K562 (cell line): ENCODE measurements around the gene CAMK2N1. TPM values are rescaled to one million over a fixed set of nuclear protein-coding genes. Genes with fewer than 3 reads are reported as not detected.
A peak's percentile ranks its signal among the peaks of the same experiment; 100 is the strongest.

Source experiments
- ATAC-seq: fragments of 200-7000 bp; cut with Tn5 transposase; 3 replicates; pipeline ENCODE4 v1.9.1; 2020; ENCODE audit warnings: moderate library complexity
- BruUV-seq: library from RNA; stranded (reverse); fragments of 400-500 nt; replicated peaks from 2 replicates; lab custom pipeline; 2021; lab: Mats Ljungman, UMichigan
- CTCF ChIA-PET: fragments of 300-600 bp; formaldehyde crosslinking; extraction: SDS; loops from one replicate; lab custom pipeline; 2021; ENCODE audit warnings: low intra/inter-chr PET ratio; lab: Yijun Ruan, JAX
- POLR2A ChIA-PET: fragments of 300-600, 350-650 bp; sonication (Branson Sonifier 250); formaldehyde crosslinking; extraction: SDS; loops from one replicate; lab custom pipeline; 2021; ENCODE audit warnings: antibody characterized with exemption, inconsistent platforms; lab: Yijun Ruan, JAX
- DNase-seq, 4 experiments: peaks; one replicate each; pipeline versions ENCODE4 v3.0.0 to v3.0.0-alpha.2; 2011 to 2018; ENCODE audit warnings: low spot score in 3 of 4, mixed read lengths in 3 of 4; ENCODE audit errors: extremely low read depth in 1 of 4
- FAIRE-seq: peaks from 2 replicates; lab custom pipeline; 2011; peaks lifted over from hg19 to GRCh38; lab: Jason Lieb, UNC
- H2AFZ ChIP-seq: 2 replicates; pipeline ENCODE4 v1.6.0; 2011; ENCODE audit warnings: low read depth, low read length, control low read depth, inconsistent platforms
- H3K27ac ChIP-seq: fragments of 200-600 bp; 3 replicates; pipeline ENCODE4 v1.8.0; 2011; ENCODE audit warnings: low read depth, mild to moderate bottlenecking, control low read depth, inconsistent platforms, low read length, moderate library complexity, mixed read lengths; ENCODE audit errors: extremely low read depth
- H3K27me3 ChIP-seq, 2 experiments: fragments of 300-600 bp in 1 of 2; 2 replicates in 1 of 2; 3 replicates in 1 of 2; pipeline versions ENCODE4 v1.6.0 to v1.8.0; 2011; ENCODE audit warnings: inconsistent platforms in 2 of 2, low read length in 2 of 2, mild to moderate bottlenecking in 1 of 2, mixed read lengths in 1 of 2, moderate library complexity in 1 of 2; ENCODE audit not compliant: control insufficient read depth in 2 of 2, insufficient read depth in 2 of 2
- H3K36me3 ChIP-seq: fragments of 300-600 bp; 3 replicates; pipeline ENCODE4 v1.8.0; 2011; ENCODE audit warnings: mild to moderate bottlenecking, low read length, inconsistent platforms; ENCODE audit not compliant: control insufficient read depth, insufficient read depth
- H3K4me1 ChIP-seq, 2 experiments: fragments of 200-600 bp in 1 of 2; replicated peaks in 1 of 2; 2 replicates in 1 of 2; 3 replicates in 1 of 2; pipeline versions ENCODE4 v1.5.1 to v1.8.0; 2011; ENCODE audit warnings: inconsistent platforms in 2 of 2, low read length in 2 of 2, mild to moderate bottlenecking in 1 of 2, mixed read lengths in 1 of 2, moderate library complexity in 1 of 2; ENCODE audit not compliant: control insufficient read depth in 2 of 2, insufficient read depth in 2 of 2
- H3K4me2 ChIP-seq: 2 replicates; pipeline ENCODE4 v1.6.1; 2011; ENCODE audit warnings: low read length, control low read depth, inconsistent platforms, mixed read lengths; ENCODE audit not compliant: insufficient read depth
- H3K4me3 ChIP-seq: fragments of 200-600 bp; sonication (generic), shearing (Covaris generic); 2 replicates; pipeline ENCODE4 v1.5.1; 2016; ENCODE audit warnings: control low read depth, inconsistent platforms
- H3K79me2 ChIP-seq: fragments of 200-600 bp; 3 replicates; pipeline ENCODE4 v1.8.0; 2011; ENCODE audit warnings: low read length, inconsistent platforms; ENCODE audit not compliant: control insufficient read depth, insufficient read depth
- H3K9ac ChIP-seq, 2 experiments: 2 replicates each; pipeline versions ENCODE4 v1.6.0 to v1.6.1; 2011; ENCODE audit warnings: low read depth in 2 of 2, low read length in 2 of 2, control low read depth in 1 of 2, inconsistent platforms in 1 of 2, mild to moderate bottlenecking in 1 of 2, mixed read lengths in 1 of 2; ENCODE audit not compliant: insufficient read depth in 1 of 2
- H3K9me1 ChIP-seq: one replicate; pipeline ENCODE4 v1.6.0; 2011; ENCODE audit warnings: inconsistent platforms, mild to moderate bottlenecking, low read length, moderate library complexity; ENCODE audit not compliant: control insufficient read depth, insufficient read depth
- H3K9me3 ChIP-seq: replicated peaks from 2 replicates; pipeline ENCODE4 v1.5.1; 2011; ENCODE audit warnings: low read depth, low read length, inconsistent platforms; ENCODE audit not compliant: control insufficient read depth, insufficient read depth
- H4K20me1 ChIP-seq: replicated peaks from 2 replicates; pipeline ENCODE4 v1.6.1; 2011; ENCODE audit warnings: low read length, inconsistent platforms, mixed read lengths; ENCODE audit not compliant: control insufficient read depth, insufficient read depth
- BMI1 ChIP-seq: fragments of 150-350 bp; IDR thresholded peaks from 2 replicates; pipeline ENCODE4 v1.6.1; 2014; ENCODE audit warnings: low read length
- CBX1 ChIP-seq: sonication (generic); IDR thresholded peaks from 2 replicates; pipeline ENCODE4 v1.6.1; 2016; ENCODE audit warnings: antibody characterized with exemption, low read depth, mild to moderate bottlenecking
- CC2D1A ChIP-seq: fragments of 450-650 bp; IDR thresholded peaks from 2 replicates; pipeline ENCODE4 v1.6.1; 2017; ENCODE audit warnings: mild to moderate bottlenecking
- CTBP1 ChIP-seq: fragments of 450-650 bp; IDR thresholded peaks from 2 replicates; pipeline ENCODE4 v1.6.1; 2016; ENCODE audit warnings: borderline replicate concordance
- ETV1 ChIP-seq: fragments of 450-650 bp; conservative IDR thresholded peaks from 2 replicates; pipeline ENCODE4 v1.6.1; 2016; ENCODE audit warnings: missing genetic modification characterization, control low read depth, low read depth, missing compliant biosample characterization
- GATA2 ChIP-seq: sonication (generic); formaldehyde crosslinking; IDR thresholded peaks from 2 replicates; pipeline ENCODE4 v1.4.0; 2020; ENCODE audit warnings: mild to moderate bottlenecking, missing genetic modification reagents
- HDAC2 ChIP-seq: fragments of 450-650 bp; IDR thresholded peaks from 2 replicates; pipeline ENCODE4 v1.6.1; 2016; ENCODE audit warnings: mild to moderate bottlenecking
- KDM4B ChIP-seq, 2 experiments: fragments of 450-650 bp in 1 of 2; sonication (generic) in 1 of 2; IDR thresholded peaks; 2 replicates each; pipeline ENCODE4 v1.6.1; 2016 to 2017; ENCODE audit warnings: borderline replicate concordance in 2 of 2, antibody characterized with exemption in 1 of 2, low read depth in 1 of 2, mild to moderate bottlenecking in 1 of 2
- MAZ ChIP-seq, 2 experiments: fragments of 450-650 bp in 1 of 2; sonication (generic) in 1 of 2; formaldehyde crosslinking; IDR thresholded peaks in 1 of 2; conservative IDR thresholded peaks in 1 of 2; 2 replicates each; pipeline versions ENCODE4 v1.4.0 to v1.5.0; 2020; ENCODE audit warnings: mild to moderate bottlenecking in 1 of 2, missing genetic modification reagents in 1 of 2
- RBM25 ChIP-seq: fragments of 200-400 bp; formaldehyde crosslinking; IDR thresholded peaks from 2 replicates; pipeline ENCODE4 v1.6.1; 2018; ENCODE audit warnings: low read length, low read depth, moderate library complexity; ENCODE audit not compliant: severe bottlenecking
- SAP30 ChIP-seq: fragments of 200-600 bp; sonication (generic); IDR thresholded peaks from 2 replicates; pipeline ENCODE4 v1.6.1; 2012; ENCODE audit warnings: borderline replicate concordance, low read depth, mild to moderate bottlenecking, moderate library complexity, low read length, control low read depth, inconsistent platforms; ENCODE audit not compliant: insufficient read depth, poor library complexity, severe bottlenecking
- SMAD2 ChIP-seq: fragments of 150-350 bp; IDR thresholded peaks from 2 replicates; pipeline ENCODE4 v1.6.1; 2014; ENCODE audit warnings: low read depth, mild to moderate bottlenecking, low read length
- SMAD4 ChIP-seq: fragments of 250-450 bp; sonication (Bioruptor Pico); conservative IDR thresholded peaks from 2 replicates; pipeline ENCODE4 v1.8.0; 2021; ENCODE audit warnings: inconsistent platforms, mild to moderate bottlenecking, moderate library complexity
- TAL1 ChIP-seq: fragments of 450-650 bp; IDR thresholded peaks from 2 replicates; pipeline ENCODE4 v1.6.1; 2016; ENCODE audit warnings: mild to moderate bottlenecking
- TFAP4 ChIP-seq: sonication (generic); formaldehyde crosslinking; IDR thresholded peaks from 2 replicates; pipeline ENCODE4 v1.8.0; 2022; ENCODE audit warnings: missing genetic modification reagents, mild to moderate bottlenecking, moderate library complexity, borderline replicate concordance
- UBTF ChIP-seq, 2 experiments: IDR thresholded peaks; 2 replicates each; pipeline ENCODE4 v1.6.1; 2012; ENCODE audit warnings: improper control_type of control experiment in 2 of 2, low read depth in 2 of 2, low read length in 2 of 2, borderline replicate concordance in 1 of 2
- ZFPM2 ChIP-seq: fragments of 250-450 bp; sonication (Bioruptor Pico); IDR thresholded peaks from 2 replicates; pipeline ENCODE4 v1.5.1; 2022; ENCODE audit warnings: mild to moderate bottlenecking
- ZZZ3 ChIP-seq: fragments of 450-650 bp; IDR thresholded peaks from 2 replicates; pipeline ENCODE4 v1.6.1; 2016; ENCODE audit warnings: antibody characterized with exemption, mild to moderate bottlenecking, moderate library complexity
- WGBS: fragments of 100-300 bp; shearing (Covaris generic); methylation state at CpG from one replicate; pipeline ENCODE4 v1.1.6; 2016; ENCODE audit warnings: low coverage, mixed read lengths; ENCODE audit not compliant: insufficient coverage; ENCODE audit errors: missing lambda C conversion rate; 5-methylcytosine and 5-hydroxymethylcytosine counted together
- in situ Hi-C: fragments of 300-500 bp; cut with MboI; formaldehyde crosslinking; loops from 4 replicates; pipeline ENCODE4 v1.15.0; 2018; ENCODE audit warnings: inconsistent platforms, mixed read lengths
- intact Hi-C: fragments of 100-400 bp; cut with micrococcal nuclease; formaldehyde crosslinking; loops from 2 replicates; pipeline ENCODE4 v1.14.2; 2022
- polyA plus RNA-seq, 8 experiments: library from polyadenylated mRNA; depleted of rRNA in 4 of 8; stranded (reverse) in 5 of 8; unstranded in 3 of 8; fragments of >200 nt; fragmentation: Nextera tagmentation in 2 of 8; fragmentation: Illumina TruSeq in 1 of 8; extraction: Ambion mirVana in 2 of 8; extraction: Trizol in 1 of 8; gene quantifications; 2 replicates each; pipeline versions ENCODE4 v1.2.1 to v1.2.3, GENCODE V29; 2011 to 2014; ENCODE audit warnings: inconsistent platforms in 1 of 8, missing spikeins in 1 of 8
- total RNA-seq, 7 experiments: library from RNA; depleted of rRNA in 6 of 7; stranded (reverse); fragments of >200 nt in 6 of 7; fragmentation: Illumina TruSeq in 2 of 7; extraction: Trizol in 2 of 7; gene quantifications; 2 replicates each; pipeline versions ENCODE4 v1.2.1 to v1.2.3, GENCODE V29; 2011 to 2021; ENCODE audit warnings: low replicate concordance in 1 of 7

CAMK2N1 gene
- total and polyA plus RNA-seq, 9 of the 15 experiments (the other 6 are each of a cell fraction or from before 2014, with no cell fraction given) = 0.09 to 1.4 (median 0.34) TPM

GRCh38 chr1:20476265-20477038, 9.6 kb downstream of the CAMK2N1 start:
- no peaks in the 10 kb centered on the region; the same call in 1 of the 2 replicates for H4K20me1 ChIP-seq
- ChIA-PET CTCF (no interaction called here), POLR2A (interaction anchor here (0.6 to 0.9 kb wide), 3 partner anchors 13 to 999 kb away, joined by 3 to 4 read pairs (median 3); no protein-coding TSS in a partner anchor)
- no peaks in the 10 kb centered on the region for H3K9me3 ChIP-seq
- BruUV-seq = no TSS peak
- no peaks in the 10 kb centered on the region for H3K79me2 ChIP-seq
- 0 out of 2 replicates have a peak overlapping the region, but pooled peaks have one; percentile 6 for H2AFZ ChIP-seq
- FAIRE-seq = no peak
- no peak overlapping the region for H3K27ac ChIP-seq
- H3K4me2 ChIP-seq = peak overlapping the region; percentile 22; the same call in 1 of the 2 replicates
- peak overlapping the region in 1 of 2 experiments; percentile 60; a peak in 2 of 4 replicates for H3K9ac ChIP-seq
- WGBS = 2% methylated on average over 33 of the region's 33 CpGs
- intact Hi-C loops (no loop called here), in situ Hi-C loops (no loop called here)
- H3K4me3 ChIP-seq = no peak overlapping the region
- peaks cover 5 to 14% of the 10 kb centered on the region in 2 experiments; a peak in 4 of 5 replicates for H3K4me1 ChIP-seq
- H3K36me3 ChIP-seq = no peaks in the 10 kb centered on the region
- DNase-seq = peak; percentile 69 to 75 (median 71)
- peaks cover 7 to 57% of the 10 kb centered on the region in 2 experiments for H3K27me3 ChIP-seq
- ATAC-seq = peak; percentile 80
- no peaks in the 10 kb centered on the region for H3K9me1 ChIP-seq
- TF ChIP-seq RBM25 (peak; percentile 71), HDAC2 (peak; percentile 78), ZFPM2 (no peak), TFAP4 (CRISPR knock-in tag) (peak; percentile 52; the same call in 1 of the 2 replicates), TAL1 (no peak), MAZ (CRISPR knock-in tag; conservative IDR thresholded peaks at IDR 0.05 in 1 of 2, IDR thresholded peaks at IDR 0.05 in 1 of 2) (0 out of 4 replicates have a peak, but pooled peaks of 1 of the 2 experiments have one; percentile 36), CC2D1A (no peak), SMAD4 (CRISPR knock-in tag) (peak; percentile 48; the same call in 1 of the 2 replicates), KDM4B (IDR thresholded peaks at IDR 0.05; ENCODE audit: borderline replicate concordance in 2 of 2, low read depth in 1 of 2) (peak in 1 of 2 experiments; percentile 33; a peak in 1 of 4 replicates), UBTF (IDR thresholded peaks at IDR 0.05; ENCODE audit: borderline replicate concordance in 1 of 2, low read depth in 2 of 2, low read length in 2 of 2) (peak in 1 of 2 experiments; percentile 58; a peak in 1 of 4 replicates), SMAD2 (no peak), GATA2 (CRISPR knock-in tag) (peak; percentile 61), CTBP1 (peak; percentile 78; the same call in 1 of the 2 replicates), BMI1 (peak; percentile 44; the same call in 1 of the 2 replicates), ZZZ3 (no peak), SAP30 (no peak), ETV1 (peak; percentile 88), CBX1 (peak; percentile 61; the same call in 1 of the 2 replicates)
